Tibial nerve (tissue), 4 donors: ENCODE measurements around the gene MEF2A.

Experiments used
- EP300 ChIP-seq, 2 donors: sonication (generic); formaldehyde crosslinking; IDR thresholded peaks; one replicate each; pipeline ENCODE4 v1.6.1; 2017; ENCODE audit warnings: antibody characterized with exemption in 2 of 2, mild to moderate bottlenecking in 1 of 2
- TF ChIP-seq, protein P1 (sequence below), 5 experiments: fragments of 200-600 bp in 3 of 5; fragments of 450-650 bp in 2 of 5; sonication (generic) in 3 of 5; IDR thresholded peaks; one replicate each; pipeline ENCODE4 v1.5.1; 2016 to 2019; ENCODE audit warnings: antibody characterized with exemption in 5 of 5, mild to moderate bottlenecking in 3 of 5, moderate library complexity in 2 of 5

DNA sequence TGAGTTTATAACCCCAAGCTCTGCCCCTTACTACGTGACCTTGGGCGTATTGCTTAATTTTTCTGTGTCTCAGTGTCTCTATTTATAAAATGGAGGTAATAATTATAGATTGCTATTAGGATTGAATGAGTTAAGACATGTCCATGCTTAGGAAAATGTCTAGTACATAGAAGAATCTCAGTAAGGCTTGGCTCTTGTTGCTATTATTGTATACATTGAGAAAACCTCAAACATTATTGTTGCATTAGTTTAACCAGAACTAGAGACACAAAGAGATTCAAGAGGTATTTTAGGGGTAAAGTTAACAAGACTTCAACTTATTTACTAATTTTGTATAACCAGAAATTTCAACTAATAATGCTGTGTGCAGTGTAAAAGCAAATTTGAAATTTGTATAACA is 66.7 kb downstream of the MEF2A start:
- TF ChIP-seq, protein P1, sequence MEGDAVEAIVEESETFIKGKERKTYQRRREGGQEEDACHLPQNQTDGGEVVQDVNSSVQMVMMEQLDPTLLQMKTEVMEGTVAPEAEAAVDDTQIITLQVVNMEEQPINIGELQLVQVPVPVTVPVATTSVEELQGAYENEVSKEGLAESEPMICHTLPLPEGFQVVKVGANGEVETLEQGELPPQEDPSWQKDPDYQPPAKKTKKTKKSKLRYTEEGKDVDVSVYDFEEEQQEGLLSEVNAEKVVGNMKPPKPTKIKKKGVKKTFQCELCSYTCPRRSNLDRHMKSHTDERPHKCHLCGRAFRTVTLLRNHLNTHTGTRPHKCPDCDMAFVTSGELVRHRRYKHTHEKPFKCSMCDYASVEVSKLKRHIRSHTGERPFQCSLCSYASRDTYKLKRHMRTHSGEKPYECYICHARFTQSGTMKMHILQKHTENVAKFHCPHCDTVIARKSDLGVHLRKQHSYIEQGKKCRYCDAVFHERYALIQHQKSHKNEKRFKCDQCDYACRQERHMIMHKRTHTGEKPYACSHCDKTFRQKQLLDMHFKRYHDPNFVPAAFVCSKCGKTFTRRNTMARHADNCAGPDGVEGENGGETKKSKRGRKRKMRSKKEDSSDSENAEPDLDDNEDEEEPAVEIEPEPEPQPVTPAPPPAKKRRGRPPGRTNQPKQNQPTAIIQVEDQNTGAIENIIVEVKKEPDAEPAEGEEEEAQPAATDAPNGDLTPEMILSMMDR (IDR thresholded peaks at IDR 0.05): no peak
- TF ChIP-seq EP300 (IDR thresholded peaks at IDR 0.05): no peak
